GM21576 (cell line): ENCODE measurements around the gene SIGLECL1.

Experiments
- ATAC-seq: cut with Tn5 transposase; IDR thresholded peaks from one replicate; pipeline ENCODE4 v1.9.1; 2021; ENCODE audit warnings: mild to moderate bottlenecking, moderate library complexity; ENCODE audit not compliant: unreplicated experiment

Gene SIGLECL1

DNA sequence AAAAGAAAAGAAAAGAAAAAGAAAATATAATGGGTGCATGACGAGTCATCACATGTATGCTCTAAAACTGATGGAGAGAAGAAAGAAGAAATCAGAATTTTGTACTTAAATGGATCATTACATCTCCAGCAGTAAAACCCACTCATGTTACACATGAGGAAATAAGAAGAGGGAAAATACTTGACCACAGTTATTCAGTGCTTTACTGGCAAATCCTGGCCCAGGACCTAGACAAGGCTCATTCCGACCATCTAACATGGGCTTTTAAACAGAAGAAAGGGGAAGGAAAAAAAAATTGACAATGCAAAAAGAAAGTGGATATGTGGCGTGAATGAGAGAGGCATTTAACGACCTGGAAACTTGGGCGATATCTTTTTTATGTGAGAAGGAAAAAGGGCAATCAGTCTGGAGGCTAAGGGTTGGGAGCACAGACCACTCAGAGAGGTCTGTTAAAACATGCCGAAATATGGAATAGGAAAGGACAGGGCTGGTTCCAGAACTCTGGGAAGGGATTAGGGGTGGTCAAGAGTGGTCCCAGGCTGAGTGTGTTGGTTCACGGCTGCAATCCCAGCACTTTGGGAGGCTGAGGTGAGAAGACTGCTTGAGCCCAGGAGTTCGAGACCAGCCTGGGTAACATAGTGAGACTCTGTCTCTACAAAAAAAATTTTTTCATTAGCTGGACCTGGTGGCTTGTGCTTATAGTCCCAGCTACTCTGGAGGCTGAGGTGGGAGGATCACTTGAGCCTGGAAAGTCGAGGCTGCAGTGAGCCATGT, 1.6 kb downstream of the SIGLECL1 start:
- ATAC-seq: no peak

- ATAC-seq: no peak
These were observed 2.4 kb downstream of the SIGLECL1 start for GRCh38 chr19:51253088-51253806.

DNA sequence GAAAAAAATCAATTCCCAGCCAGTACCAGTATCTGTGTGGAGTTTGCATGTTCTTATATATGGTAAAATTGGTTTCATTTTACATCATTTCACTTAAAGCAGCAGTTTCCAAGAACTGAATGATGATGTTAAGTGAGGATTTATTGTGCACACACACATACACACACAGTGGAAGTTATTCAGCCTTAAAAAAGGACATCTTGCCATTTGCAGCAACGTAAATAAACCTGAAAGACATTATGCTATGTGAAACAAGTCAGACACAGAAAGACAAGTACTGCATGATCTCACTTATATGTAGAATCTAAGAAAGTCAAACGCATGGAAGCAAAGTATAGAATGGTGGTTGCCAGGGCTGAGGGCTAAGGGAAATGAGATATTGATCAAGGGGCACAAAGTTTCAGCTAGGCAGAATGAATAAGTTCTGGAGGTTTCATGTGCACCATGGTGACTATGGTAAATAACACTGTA, 5.3 kb downstream of the SIGLECL1 start:
- ATAC-seq: no peak

GRCh38 chr19:51257471-51257870, 6.6 kb downstream of the SIGLECL1 start:
- no peak for ATAC-seq

- ATAC-seq: no peak
These were observed 7.6 kb downstream of the SIGLECL1 start for GRCh38 chr19:51258165-51259160.

GRCh38 chr19:51259348-51260245, 8.7 kb downstream of the SIGLECL1 start:
- ATAC-seq: no peak

DNA sequence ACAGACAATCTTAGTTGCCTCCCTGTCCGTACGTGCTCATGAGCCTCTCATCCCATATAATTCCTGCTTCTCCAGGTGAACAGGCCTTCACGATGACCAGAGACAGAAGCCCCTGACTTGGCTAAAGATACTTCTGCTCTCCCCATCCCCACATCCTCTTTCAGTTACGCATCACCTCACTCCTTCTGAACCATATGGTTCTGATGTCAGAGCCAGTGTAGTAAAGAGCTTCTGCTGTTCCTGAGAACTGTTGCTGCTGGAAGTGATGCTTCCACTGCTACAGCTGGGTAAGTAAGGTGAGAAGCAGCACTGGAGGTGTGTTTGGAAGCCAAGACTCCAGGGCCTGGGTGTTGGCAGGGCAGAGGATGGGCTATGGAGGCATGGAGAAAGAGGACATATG, 12.9 kb downstream of the SIGLECL1 start:
- no peak for ATAC-seq

- no peak for ATAC-seq
These were observed 20.2 kb downstream of the SIGLECL1 start for GRCh38 chr19:51271067-51271466.

DNA sequence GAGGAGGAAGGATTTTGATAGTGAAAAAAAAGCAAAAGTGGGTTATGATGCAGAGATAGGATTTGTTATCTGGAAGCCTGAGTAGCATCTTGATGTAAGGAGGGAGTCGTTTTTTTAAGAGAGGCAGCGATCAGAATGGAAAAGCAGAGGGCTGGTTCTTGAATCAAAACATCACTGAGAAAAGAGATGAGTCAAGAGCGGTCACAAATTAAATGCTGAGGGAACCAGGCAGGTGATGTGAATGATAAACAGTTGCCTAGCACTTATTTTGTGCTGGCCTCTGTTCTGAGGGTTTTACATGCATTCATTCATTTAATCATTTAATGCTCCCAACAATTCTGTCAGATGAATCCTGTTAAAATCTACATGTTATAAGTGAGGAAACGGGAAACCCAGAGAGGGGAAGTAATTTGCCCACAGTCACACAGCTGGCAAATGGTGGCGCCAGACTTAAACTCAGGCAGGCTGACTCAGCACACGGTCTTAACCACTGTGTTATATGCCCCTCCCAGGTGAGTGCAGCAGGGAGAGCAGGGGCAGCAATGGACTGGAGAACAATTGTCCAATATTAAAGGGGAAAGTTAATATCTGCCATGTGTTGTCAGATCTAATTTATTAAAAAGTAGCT, 21.4 kb downstream of the SIGLECL1 start:
- ATAC-seq: no peak

- ATAC-seq: no peak
These were observed 23.3 kb downstream of the SIGLECL1 start for GRCh38 chr19:51274049-51274770.

- ATAC-seq: no peak
These were observed 26.2 kb downstream of the SIGLECL1 start for GRCh38 chr19:51277112-51277511.

DNA sequence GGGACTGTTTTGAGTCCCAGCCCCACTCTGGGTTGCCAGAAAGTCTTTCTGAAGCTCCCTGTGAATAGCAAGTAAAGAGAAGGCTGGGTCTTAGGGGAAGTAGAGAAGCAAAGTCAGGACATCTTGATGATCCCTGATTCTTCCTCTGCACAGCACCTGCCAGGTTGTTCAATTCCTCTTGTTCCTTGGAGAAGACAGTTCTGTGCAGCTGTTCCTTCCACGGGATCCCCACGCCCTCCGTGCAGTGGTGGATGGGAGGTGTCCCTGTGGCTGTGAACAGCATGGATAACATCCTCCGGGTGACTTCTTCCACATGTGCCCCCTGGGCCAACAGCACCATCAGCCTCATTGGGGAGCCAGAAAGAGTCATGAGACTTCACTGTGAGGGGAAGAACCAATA, 31.5 kb downstream of the SIGLECL1 start:
- no peak for ATAC-seq

DNA sequence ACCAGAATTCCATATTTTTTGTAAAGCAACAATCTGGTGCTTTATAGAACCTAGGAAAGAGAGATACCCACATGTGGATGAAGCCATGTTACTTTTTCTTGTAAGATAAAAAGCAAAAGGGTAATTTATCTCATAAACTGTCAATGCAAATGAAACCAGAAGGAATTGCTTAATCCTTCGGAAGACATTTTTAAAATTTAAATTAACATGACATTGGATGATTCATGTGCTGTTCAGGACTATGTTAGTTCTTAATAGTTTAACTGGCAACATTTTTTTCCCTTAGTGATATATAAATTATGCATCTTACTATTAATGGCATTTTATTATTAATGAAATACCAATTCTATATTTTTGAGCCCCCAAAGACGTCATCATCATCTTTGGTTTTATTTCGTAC, 34.8 kb downstream of the SIGLECL1 start:
- ATAC-seq: no peak

- ATAC-seq: no peak
These were observed 38.8 kb downstream of the SIGLECL1 start for GRCh38 chr19:51289635-51290034.

DNA sequence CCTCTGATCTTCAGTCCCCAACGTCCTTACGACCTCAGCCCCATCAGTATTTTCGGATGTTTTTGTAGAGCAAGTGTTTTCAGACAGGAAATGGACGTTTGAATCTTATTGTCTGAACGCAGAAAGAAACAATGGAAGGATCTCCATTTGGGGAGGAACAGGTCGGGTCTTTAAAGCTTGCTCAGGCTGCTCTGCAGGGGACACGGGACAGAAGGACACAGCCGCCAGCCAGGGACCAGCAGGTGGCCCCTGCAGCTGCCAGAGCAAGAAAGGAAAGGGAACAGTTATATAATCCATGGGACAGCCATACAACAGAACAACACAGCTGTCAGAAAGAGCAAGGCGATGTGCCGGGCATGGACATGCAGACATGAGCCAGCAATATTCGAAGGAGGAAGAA, 42.1 kb downstream of the SIGLECL1 start:
- no peak for ATAC-seq

DNA sequence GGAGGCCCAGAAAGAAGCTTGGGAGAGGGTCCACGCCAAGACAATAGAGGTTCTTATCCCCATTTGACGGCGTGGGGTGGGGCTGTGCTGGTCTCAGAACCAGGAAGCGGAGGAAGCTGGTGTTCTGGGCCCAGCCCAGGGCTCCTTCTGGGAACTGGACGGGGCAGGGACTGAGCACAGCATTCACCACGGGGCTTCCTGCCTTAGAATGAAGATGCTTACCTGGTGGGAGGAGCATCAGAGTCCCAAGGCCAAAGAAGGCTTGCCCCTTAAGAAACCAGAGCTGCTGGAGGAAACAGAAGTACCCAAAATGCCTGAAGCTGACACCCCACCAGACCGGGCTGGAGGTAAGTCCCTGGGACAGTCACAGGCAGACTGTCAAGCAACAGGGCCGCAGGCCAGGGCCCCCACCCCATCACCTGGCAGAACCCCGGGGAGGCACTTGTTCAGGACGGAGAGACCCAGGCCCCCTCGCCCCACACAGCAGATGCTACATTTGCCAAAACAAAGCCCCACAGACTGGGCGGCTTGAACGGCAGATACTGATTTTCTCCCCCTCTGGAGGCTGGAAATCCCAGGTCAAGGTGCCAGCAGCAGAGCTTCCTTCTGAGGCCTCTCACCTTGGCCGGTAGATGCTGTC, 42.8 kb downstream of the SIGLECL1 start:
- no peak for ATAC-seq

DNA sequence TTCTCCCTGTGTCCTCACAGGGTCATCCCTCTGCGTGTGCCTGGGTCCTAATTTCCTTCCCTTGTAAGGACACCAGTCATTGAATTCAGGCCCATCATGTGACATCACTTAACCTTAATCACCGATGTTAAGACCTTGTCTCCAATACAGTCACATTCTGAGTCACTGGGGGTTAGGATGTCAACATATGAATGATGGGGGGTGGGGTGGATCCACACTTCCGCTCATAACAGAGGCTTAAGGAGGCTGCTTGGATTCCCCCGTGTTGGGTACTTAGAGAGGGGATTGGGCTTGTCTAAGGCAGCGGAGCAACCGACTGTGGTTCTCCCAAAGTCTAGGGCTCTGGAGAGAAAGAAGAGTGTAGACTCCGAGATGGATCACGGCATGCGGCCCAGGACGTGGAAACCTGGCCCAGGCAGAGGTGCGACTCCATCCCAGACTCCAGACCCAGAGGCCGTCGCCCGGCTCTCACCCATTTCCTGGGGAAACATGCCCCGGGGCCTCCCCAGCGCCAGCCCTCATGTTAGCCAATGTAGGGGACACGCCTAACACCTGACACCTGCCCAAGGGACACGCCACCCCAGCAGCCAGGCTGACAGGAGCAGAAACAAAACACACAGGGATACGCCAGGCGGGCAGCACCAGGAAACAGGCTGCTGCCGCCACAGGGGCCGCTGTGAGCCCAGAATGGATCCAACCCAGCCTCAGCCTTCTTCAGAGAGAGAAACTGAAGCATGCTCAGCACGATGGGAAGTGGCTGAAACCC, 43.5 kb downstream of the SIGLECL1 start:
- no peak for ATAC-seq

- no peak for ATAC-seq
These were observed 44.1 kb downstream of the SIGLECL1 start for GRCh38 chr19:51294977-51295375.
